HG03025 (cell line): ENCODE measurements around the gene OR12D3.
"Not testable (repeated sequence)": the region's sequence is repeated elsewhere in the genome, so short reads cannot be mapped to it uniquely, and the experiment has no call there.

Source experiments
- ATAC-seq: cut with Tn5 transposase; IDR thresholded peaks from one replicate; pipeline ENCODE4 v1.9.1; 2021; ENCODE audit warnings: mild to moderate bottlenecking, moderate library complexity; ENCODE audit not compliant: unreplicated experiment, low FRiP score

The OR12D3 gene, protein sequence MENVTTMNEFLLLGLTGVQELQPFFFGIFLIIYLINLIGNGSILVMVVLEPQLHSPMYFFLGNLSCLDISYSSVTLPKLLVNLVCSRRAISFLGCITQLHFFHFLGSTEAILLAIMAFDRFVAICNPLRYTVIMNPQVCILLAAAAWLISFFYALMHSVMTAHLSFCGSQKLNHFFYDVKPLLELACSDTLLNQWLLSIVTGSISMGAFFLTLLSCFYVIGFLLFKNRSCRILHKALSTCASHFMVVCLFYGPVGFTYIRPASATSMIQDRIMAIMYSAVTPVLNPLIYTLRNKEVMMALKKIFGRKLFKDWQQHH

DNA sequence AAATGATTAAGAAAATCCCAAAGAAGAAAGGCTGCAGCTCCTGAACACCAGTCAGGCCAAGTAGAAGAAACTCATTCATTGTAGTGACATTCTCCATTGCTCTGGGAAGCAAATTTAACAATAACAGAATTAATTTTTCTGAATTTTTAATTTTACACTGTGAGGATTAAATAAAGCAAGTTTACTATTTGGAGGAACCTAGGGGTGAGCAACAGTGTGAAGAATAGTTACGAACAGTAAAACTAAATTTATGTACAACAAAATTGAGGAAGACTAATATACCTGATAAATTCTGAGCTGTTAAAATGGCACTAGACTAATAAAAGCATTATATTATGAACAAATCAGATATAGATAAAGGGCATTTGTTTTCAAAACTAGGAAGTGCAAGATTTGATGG lies at the start of gene OR12D3:
Gene OR12D3, minus strand, starts transcription at position 101 of the 400 bp plus-strand sequence. Its CDS starts 4 bp downstream, at position 97.
- ATAC-seq = no peak

DNA sequence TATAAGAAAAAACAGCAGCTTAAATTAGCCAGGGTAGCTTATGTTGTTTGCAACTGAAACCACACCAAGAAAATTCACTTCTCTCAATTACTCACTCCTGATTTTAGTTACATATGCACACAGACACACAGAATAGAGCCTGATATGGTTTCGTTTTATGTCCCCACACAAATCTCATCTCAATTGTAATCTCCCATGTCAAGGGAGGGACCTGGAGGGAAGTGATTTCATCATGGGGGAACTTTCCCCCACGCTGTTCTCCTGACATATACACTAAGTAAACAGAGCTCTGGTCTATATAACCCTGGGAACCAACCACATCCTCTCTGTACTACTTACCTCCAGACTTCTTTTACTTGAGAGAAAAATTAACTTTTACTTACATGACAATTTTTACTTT lies 49.5 kb upstream of the OR12D3 start:
- ATAC-seq = no peak

DNA sequence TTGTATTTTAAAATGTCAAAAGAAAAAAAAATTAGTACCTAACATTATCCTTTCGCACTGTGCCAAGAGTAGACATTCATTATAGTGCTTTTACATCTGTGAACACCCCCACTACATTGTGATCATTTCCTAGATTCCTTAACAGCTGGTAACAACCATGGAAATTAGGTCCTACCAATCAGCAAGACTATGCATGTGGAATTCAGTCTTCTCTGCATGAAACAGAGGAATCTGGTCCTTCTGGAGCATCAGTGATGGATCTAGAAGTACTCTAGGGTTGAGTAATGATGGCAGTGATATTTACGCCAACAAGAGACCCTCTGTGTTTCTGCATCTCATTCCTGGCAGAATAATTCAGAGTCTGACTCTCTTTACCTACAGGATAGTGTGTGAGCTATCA lies 49.1 kb upstream of the OR12D3 start:
- ATAC-seq = no peak

DNA sequence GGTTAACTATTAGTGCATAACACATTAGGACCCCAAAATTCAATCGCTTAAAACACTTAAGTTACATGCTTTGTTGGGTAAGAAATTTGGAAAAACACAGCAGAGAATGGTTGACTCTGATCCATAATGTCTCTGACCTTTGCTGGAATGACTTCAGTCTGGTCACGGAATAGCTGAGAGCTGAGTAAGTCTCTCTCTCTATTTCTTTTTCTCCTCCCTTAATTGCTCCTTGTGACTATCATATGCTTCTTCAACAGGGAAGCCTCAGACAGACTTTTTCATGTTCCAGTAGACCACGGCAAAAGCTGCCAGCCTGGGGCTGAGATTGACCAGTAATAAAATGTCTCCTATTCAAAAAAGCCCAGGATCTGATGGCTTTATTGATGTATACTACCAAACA lies 44.4 kb upstream of the OR12D3 start:
- no peak for ATAC-seq

DNA sequence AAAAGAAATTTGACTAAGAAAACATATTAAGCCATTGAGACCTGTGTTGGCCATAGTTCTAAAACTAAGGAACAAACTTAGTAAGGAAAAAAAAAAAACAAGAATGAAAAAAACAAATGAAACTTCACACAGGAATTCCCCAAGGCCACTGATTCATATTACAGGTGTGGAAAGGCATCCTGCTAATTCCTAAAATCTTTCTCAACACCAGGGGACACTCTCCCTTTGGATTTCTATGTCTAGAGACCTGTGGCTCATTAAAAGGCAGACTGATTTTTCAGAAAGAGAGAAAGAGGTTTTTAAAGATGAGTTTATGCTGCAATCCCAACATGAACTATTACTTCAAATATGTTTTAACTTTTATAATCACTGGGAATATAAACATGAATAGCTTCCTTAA lies 39.5 kb upstream of the OR12D3 start, which contains the start of gene OR12D1:
Gene OR12D1, plus strand, starts transcription at position 341 of the 400 bp plus-strand sequence.
- ATAC-seq = no peak

DNA sequence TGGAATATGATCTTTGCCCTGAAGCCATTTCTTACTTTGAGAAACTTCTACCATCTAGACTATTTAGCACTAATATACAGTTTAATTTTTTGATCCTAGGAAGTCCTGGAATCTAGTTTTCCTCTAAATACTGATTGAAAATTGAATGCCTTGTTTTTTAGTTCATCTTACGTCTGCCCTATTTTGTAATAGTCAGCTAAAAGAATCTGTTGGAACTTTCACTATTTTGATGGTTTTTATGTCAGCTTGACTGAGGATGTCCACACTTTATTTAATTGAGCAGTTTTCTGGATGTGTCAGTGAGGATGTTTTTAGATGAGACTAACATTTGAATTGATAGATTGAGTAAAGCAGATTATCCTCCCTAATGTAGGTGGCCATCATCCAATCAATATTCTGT lies 28.7 kb upstream of the OR12D3 start:
- ATAC-seq = no peak

DNA sequence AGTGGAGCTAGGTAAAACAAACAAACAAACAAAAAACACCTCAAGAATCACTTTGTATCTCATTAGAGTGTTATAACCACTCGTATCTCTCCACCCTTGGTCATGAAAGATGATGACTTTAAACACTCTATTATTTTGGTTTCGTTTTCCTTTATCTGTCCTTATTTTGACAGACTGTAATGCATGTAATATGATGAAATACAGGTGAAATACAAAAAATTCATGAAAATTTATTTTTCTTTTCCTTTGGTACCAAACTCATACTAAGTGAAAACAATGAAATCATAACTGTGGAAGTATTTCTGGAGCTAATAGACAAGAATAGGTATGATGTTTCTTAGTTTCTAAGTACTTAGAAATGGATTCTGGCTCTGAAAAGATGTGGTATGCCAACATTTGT lies 24.4 kb upstream of the OR12D3 start:
- no peak for ATAC-seq

DNA sequence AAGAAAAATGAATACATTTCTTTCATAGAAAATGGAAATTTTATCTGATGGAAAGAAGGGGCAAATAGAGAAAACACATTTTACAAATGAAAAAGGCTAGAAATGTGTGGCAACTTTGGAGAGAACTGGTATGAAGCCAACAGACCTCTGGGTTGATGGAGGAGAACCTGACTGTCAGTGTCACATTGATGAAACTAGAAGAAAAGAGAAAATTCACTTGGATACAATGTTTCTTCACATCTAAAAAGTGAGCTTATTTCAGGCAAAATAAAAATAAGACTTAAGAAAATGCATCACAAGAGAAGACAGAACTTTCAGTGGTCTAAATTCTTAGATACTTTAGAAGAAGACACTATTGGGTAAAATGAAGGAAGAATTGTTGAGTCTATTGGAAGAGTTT lies 20.2 kb upstream of the OR12D3 start, which contains the start of gene OR12D2:
Gene OR12D2, plus strand, starts transcription at position 301 of the 400 bp plus-strand sequence. CDS start 1,069 bp downstream, outside the sequence.
- ATAC-seq = no peak

DNA sequence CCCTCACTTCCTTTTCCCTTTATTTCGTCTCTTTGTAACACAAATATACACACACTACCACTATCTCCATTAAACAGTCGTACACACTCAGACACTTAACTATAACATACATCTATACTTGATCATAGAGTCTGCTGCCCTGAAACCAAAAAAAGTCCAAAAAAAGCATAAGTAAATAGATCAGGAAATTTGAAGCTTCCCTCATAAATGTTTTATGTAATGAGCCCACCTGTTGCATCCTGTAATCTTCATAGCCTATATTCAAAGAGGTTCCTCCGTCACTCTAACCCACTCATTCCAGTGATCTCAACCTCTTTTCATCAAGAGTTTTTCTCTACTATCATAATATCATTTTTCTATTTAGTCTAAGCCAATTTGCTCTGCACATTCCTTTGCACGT lies 13.4 kb upstream of the OR12D3 start:
- ATAC-seq = no peak

DNA sequence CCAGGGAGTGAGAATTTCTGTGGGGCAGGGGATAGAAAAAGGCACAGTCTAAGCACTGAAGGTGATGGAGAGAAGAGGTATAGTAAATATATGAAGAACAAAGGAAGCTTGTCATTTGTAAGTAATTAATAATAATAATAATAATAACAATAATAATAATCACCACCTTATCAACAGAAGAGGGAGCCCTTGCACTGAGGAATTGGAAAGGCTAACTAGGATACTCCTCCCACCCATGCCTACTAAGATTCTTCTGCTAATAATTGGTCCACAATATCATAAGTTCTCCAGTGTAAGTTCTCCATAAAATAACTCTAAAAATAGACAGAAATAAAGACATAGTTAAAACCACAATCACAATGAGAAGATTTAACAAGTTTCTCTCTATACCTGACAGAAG lies 912 bp upstream of the OR12D3 start:
- ATAC-seq = no peak

DNA sequence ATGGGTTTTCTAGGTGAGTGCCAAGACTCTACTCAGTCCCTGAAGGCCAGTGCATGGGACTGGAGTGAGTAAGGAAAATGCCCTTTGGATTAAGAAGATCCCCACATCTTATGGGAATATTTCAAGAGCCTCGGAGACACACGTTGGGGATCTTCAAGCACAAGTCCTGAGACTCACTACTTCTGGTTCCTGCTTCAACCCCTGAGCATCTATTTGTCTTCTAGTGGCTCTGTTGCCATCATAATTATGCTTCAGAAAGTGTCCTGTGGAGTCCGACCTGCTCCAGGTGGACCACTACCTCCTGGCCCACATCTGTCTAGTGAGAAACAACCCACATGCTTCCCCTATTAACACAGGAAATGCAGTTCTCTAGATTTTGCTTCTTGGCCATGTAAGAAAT lies 6.3 kb downstream of the OR12D3 start, which contains the start of gene OR5V1:
Gene OR5V1, minus strand, starts transcription at position 101 of the 400 bp plus-strand sequence. CDS start 12,670 bp downstream, outside the sequence.
- ATAC-seq = no peak

DNA sequence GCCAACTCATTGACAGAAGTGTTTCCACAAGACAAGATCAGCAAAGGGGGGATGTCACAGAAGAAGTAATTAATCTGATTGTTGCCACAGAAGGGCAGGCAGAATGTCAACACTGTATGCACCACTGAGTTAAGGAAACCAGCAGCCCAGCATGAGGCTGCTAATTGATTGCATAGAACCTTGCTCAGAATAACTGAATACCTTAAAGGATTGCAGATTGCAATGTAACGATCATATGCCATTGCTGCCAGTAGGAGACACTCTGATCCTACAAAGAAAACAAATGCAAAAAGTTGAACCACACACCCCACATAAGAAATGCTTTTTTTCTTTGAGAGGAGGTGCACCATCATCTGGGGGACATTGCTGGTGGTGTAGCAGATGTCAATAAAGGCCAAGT lies 19.5 kb downstream of the OR12D3 start:
- ATAC-seq = no peak

DNA sequence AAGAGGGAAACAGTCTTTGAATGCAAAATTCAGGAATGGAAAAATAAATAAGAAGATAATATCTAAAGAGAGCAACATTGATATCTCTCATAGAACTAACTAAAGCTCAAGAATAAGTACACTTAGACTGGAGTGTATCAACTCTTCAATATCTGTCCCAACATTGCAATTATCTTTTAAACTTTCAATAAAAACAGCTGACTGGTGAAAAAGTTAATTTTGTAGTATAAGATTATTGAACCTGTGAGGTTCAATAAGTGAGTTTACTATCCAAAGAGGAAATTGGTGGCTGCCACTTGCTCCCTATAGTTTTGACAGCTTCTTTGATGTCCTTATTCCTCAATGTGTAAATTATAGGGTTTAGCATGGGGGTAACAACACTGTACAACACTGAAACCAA lies 20.1 kb downstream of the OR12D3 start:
- no peak for ATAC-seq

DNA sequence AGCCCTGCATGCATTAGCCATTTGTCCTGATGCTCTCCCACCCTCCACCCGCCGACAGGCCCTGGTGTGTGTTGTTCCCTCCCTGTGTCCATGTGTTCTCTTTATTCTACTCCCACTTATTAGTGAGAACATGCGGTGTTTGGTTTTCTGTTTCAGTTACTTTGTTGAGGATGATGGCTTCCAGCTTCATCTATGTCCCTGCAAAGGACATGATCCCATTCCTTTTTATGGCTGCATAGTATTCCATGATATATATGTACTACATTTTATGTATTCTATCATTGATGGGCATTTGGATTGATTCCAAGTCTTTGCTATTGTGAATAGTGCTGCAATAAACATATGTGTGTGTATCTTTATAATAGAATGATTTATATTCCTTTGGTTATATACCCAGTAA lies 25.7 kb downstream of the OR12D3 start:
- not testable (repeated sequence) for ATAC-seq

DNA sequence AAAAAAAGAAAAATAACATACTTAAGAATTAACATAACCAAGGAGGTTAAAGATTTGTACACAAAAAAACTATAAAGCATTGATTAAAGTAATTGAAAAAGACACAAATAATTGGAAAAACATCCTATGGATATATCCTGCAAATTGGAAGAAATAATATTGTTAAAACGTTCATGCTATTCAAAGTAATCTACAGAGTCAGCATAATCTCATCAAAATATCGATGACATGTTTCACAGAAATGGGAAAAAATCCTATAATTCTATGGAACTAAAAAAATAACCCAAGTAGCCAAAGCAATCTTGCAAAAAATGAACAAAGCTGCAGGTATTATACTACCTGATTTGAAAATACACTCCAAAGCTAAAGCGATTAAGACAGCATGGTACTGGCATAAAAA lies 29.7 kb downstream of the OR12D3 start:
- no peak for ATAC-seq

DNA sequence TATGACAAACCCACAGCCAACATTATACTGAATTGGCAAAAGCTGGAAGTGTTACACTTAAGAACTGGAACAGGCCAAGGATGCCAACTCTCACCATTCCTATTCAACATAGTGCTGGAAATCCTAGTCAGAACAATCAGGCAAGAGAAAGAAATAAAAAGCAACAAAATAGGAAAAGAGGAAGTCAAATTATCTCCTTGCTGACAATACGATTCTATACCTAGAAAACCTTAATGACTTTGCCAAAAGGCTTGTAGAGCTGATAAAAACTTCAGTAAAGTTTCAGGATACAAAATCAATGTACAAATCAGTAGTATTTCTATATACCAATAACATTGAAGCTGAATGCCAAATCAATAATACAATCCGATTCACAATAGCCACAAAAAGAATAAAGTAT lies 38.8 kb downstream of the OR12D3 start:
- ATAC-seq = no peak

DNA sequence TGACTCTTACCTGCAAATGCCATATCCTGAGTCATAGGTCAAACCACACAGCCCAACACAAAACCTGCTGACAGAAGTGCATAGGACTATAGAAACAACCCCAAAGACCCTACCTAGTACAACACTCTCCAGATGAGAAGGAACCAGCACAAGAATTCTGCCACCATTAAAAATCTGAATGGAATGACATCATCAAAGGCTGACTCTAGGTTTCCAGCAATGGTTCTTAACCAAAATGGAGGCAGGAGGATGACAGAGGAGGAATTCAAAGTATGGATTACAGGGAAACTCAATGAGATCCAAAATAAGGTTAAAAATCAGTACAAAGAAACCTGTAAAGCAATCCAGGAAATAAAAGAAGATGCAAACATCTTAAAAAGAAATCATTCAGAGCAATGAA lies 42.4 kb downstream of the OR12D3 start:
- no peak for ATAC-seq

DNA sequence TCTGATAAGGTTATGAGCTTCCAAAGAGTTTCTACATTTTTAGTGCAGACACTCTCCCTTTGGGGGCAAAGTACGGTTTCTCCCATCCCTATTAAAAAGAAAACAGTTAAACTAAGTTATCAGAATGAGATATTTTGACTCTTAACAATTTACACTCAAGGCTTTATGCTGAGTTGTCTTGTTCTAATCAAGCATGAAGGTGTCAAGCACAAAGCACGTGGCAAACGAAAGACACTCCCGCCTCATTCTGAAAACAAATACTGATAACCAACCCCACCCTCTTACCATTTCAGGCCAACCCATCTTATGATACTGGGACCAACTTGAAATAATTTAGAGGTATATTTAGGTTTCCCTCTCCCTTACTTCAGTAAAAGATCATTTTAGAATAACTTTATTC lies 49.3 kb downstream of the OR12D3 start:
- ATAC-seq = no peak
